Fibroblast of upper back skin (primary cell): ENCODE results near the gene AVP.
"Not testable (repeated sequence)": the region's sequence is repeated elsewhere in the genome, so short reads cannot be mapped to it uniquely, and the experiment has no call there.

Source experiments
- DNase-seq: peaks from one replicate; pipeline ENCODE4 v3.0.0-alpha.2; 2013

The AVP gene

GRCh38 chr20:3082955-3083952 lies 1.3 kb downstream of the AVP start:
- no peak for DNase-seq

GRCh38 chr20:3082306-3082951 lies 2.1 kb downstream of the AVP start:
- DNase-seq, result no peak

- no peak for DNase-seq
Measured at GRCh38 chr20:3081641-3082040, 2.9 kb downstream of the AVP start.

GRCh38 chr20:3080939-3081388 lies 3.6 kb downstream of the AVP start:
- no peak for DNase-seq

GRCh38 chr20:3077618-3078134 lies 6.8 kb downstream of the AVP start:
- no peak for DNase-seq

- not testable (repeated sequence) for DNase-seq
Measured at GRCh38 chr20:3075315-3075714, 9.2 kb downstream of the AVP start.

GRCh38 chr20:3074812-3075211 lies 9.7 kb downstream of the AVP start:
- no peak for DNase-seq

GRCh38 chr20:3073251-3073643 lies 11.3 kb downstream of the AVP start:
- not testable (repeated sequence) for DNase-seq

- no peak for DNase-seq
Measured at GRCh38 chr20:3072530-3073250, 11.8 kb downstream of the AVP start.

GRCh38 chr20:3071610-3072529 lies 12.7 kb downstream of the AVP start, which contains the start of gene OXT:
TSS of gene OXT (plus strand) at chr20:3071620. CDS start at chr20:3071656, 36 bp downstream.
- DNase-seq, result peak; percentile 11

- DNase-seq, result no peak
Measured at GRCh38 chr20:3071266-3071609, 13.3 kb downstream of the AVP start.

GRCh38 chr20:3070725-3071124 lies 13.8 kb downstream of the AVP start:
- no peak for DNase-seq

- no peak for DNase-seq
Measured at GRCh38 chr20:3068986-3069900, 15.3 kb downstream of the AVP start.

- DNase-seq, result no peak
Measured at GRCh38 chr20:3068075-3068474, 16.4 kb downstream of the AVP start.

GRCh38 chr20:3067139-3068014 lies 17.1 kb downstream of the AVP start:
- DNase-seq, result no peak

GRCh38 chr20:3064119-3064518 lies 20.4 kb downstream of the AVP start:
- DNase-seq, result not testable (repeated sequence)

- no peak for DNase-seq
Measured at GRCh38 chr20:3059489-3059888, 25.0 kb downstream of the AVP start.

GRCh38 chr20:3051385-3052019 lies 33.0 kb downstream of the AVP start:
- DNase-seq, result no peak
